BJ (cell line): ENCODE results near the gene ZNF620. TPM values are rescaled to one million over a fixed set of nuclear protein-coding genes. Genes with fewer than 3 reads are reported as not detected.
"Not testable (repeated sequence)": the region's sequence is repeated elsewhere in the genome, so short reads cannot be mapped to it uniquely, and the experiment has no call there.

Experiments used
- CTCF ChIA-PET: fragments of 350-600 bp; formaldehyde crosslinking; extraction: SDS; loops from one replicate; lab custom pipeline; 2021; ENCODE audit warnings: antibody characterized with exemption, inconsistent platforms; lab: Yijun Ruan, JAX
- POLR2A ChIA-PET: fragments of 300-600 bp; sonication (Branson Sonifier 250); formaldehyde crosslinking; extraction: SDS; loops from one replicate; lab custom pipeline; 2021; ENCODE audit warnings: antibody characterized with exemption; lab: Charles Lee
- DNase-seq: peaks from one replicate; pipeline ENCODE4 v3.0.0-alpha.2; 2011; ENCODE audit warnings: low read depth
- H3K27me3 ChIP-seq: 2 replicates; pipeline ENCODE4 v1.6.0; 2011; ENCODE audit warnings: low read length; ENCODE audit not compliant: control insufficient read depth, insufficient read depth
- H3K36me3 ChIP-seq: 2 replicates; pipeline ENCODE4 v1.5.1; 2011; ENCODE audit warnings: low read length; ENCODE audit not compliant: control insufficient read depth, insufficient read depth
- H3K4me3 ChIP-seq: 2 replicates; pipeline ENCODE4 v1.5.1; 2011; ENCODE audit warnings: low read depth, mild to moderate bottlenecking, control low read depth, low read length
- CTCF ChIP-seq: IDR thresholded peaks from 2 replicates; pipeline ENCODE4 v1.5.1; 2011; ENCODE audit warnings: low read depth, mild to moderate bottlenecking, control low read depth, inconsistent platforms, low read length, moderate library complexity; ENCODE audit not compliant: insufficient read depth
- polyA plus RNA-seq: library from polyadenylated mRNA; depleted of rRNA; stranded (reverse); fragments of >200 nt; gene quantifications from 2 replicates; pipeline ENCODE4 v1.2.3, GENCODE V29; 2011

The ZNF620 gene
- polyA plus RNA-seq, 1 experiment: 0.27 TPM

GRCh38 chr3:40532252-40532651, 26.4 kb downstream of the ZNF620 start:
- Histone ChIP-seq H3K4me3 (no peak overlapping the region), H3K27me3 (no peaks in the 10 kb centered on the region), H3K36me3 (peaks cover 20% of the 10 kb centered on the region)
- TF ChIP-seq CTCF: no peak
- POLR2A ChIA-PET: no interaction called here
- CTCF ChIA-PET: no interaction called here
- DNase-seq: no peak

- Histone ChIP-seq H3K27me3 (no peaks in the 10 kb centered on the region), H3K36me3 (peaks cover 20% of the 10 kb centered on the region), H3K4me3 (no peak overlapping the region)
- DNase-seq: no peak
- ChIA-PET CTCF (interaction anchor here (0.6 kb wide), 1 partner anchor 16 kb away, joined by 5 read pairs; no protein-coding TSS in a partner anchor), POLR2A (no interaction called here)
- TF ChIP-seq CTCF: no peak
Observed at GRCh38 chr3:40534283-40534682, 28.4 kb downstream of the ZNF620 start.

- TF ChIP-seq CTCF: no peak
- ChIA-PET POLR2A (no interaction called here), CTCF (no interaction called here)
- no peaks in the 10 kb centered on the region for H3K27me3 ChIP-seq
- no peaks in the 10 kb centered on the region for H3K36me3 ChIP-seq
- H3K4me3 ChIP-seq: no peak overlapping the region
- DNase-seq: no peak
Observed at GRCh38 chr3:40546816-40547215, 41.0 kb downstream of the ZNF620 start.

GRCh38 chr3:40550167-40550566, 44.3 kb downstream of the ZNF620 start:
- POLR2A ChIA-PET: no interaction called here
- no peak for DNase-seq
- Histone ChIP-seq H3K27me3 (no peaks in the 10 kb centered on the region), H3K36me3 (no peaks in the 10 kb centered on the region), H3K4me3 (no peak overlapping the region)
- CTCF ChIA-PET: no interaction called here
- no peak for TF ChIP-seq CTCF

- ChIA-PET POLR2A (no interaction called here), CTCF (no interaction called here)
- no peaks in the 10 kb centered on the region for H3K36me3 ChIP-seq
- no peak for TF ChIP-seq CTCF
- no peak overlapping the region for H3K4me3 ChIP-seq
- H3K27me3 ChIP-seq: no peaks in the 10 kb centered on the region
- DNase-seq: no peak
Observed at GRCh38 chr3:40557575-40558161, 51.8 kb downstream of the ZNF620 start.

- H3K36me3 ChIP-seq, DNase-seq, POLR2A ChIA-PET, H3K27me3 ChIP-seq, H3K4me3 ChIP-seq: not testable (repeated sequence)
- CTCF ChIA-PET: interaction anchor here (0.7 kb wide), 1 partner anchor 245 kb away, joined by 3 read pairs; no protein-coding TSS in a partner anchor
Observed at GRCh38 chr3:40562482-40562881, 56.6 kb downstream of the ZNF620 start.

- H3K27me3 ChIP-seq, DNase-seq, H3K36me3 ChIP-seq, CTCF ChIA-PET, POLR2A ChIA-PET, H3K4me3 ChIP-seq: not testable (repeated sequence)
Observed at GRCh38 chr3:40565629-40566028, 59.8 kb downstream of the ZNF620 start.
